Ascending aorta (tissue), 2 donors: ENCODE results near the gene LIPE. TPM values are rescaled to one million over a fixed set of nuclear protein-coding genes. Genes with fewer than 3 reads are reported as not detected.

Source experiments
- DNase-seq, 2 donors: peaks; one replicate each; pipeline ENCODE4 v3.0.0-alpha.2; 2019; ENCODE audit warnings: low spot score in 2 of 2
- H3K27ac ChIP-seq, 2 donors: fragments of 200-600 bp; sonication (generic); one replicate each; pipeline ENCODE4 v1.5.1; 2016 to 2017; ENCODE audit warnings: mild to moderate bottlenecking in 1 of 2
- H3K27me3 ChIP-seq: fragments of 200-600 bp; sonication (generic); one replicate; pipeline ENCODE4 v1.5.1; 2017
- H3K36me3 ChIP-seq, 2 donors: fragments of 200-600 bp; sonication (generic); one replicate each; pipeline ENCODE4 v1.5.1; 2016
- H3K4me1 ChIP-seq, 2 donors: fragments of 200-600 bp; sonication (generic); one replicate each; pipeline ENCODE4 v1.5.1; 2016 to 2017; ENCODE audit warnings: mild to moderate bottlenecking in 1 of 2
- H3K4me3 ChIP-seq, 2 donors: fragments of 200-600 bp; sonication (generic); one replicate each; pipeline ENCODE4 v1.5.1; 2016 to 2017; ENCODE audit warnings: mild to moderate bottlenecking in 1 of 2
- H3K9me3 ChIP-seq, 2 donors: fragments of 200-600 bp; sonication (generic); one replicate each; pipeline ENCODE4 v1.5.1; 2016
- CTCF ChIP-seq, 3 experiments: fragments of 200-600 bp in 2 of 3; fragments of 450-650 bp in 1 of 3; sonication (generic) in 2 of 3; IDR thresholded peaks; one replicate each; pipeline ENCODE4 v1.5.1; 2016 to 2019; ENCODE audit warnings: antibody characterized with exemption in 3 of 3, mild to moderate bottlenecking in 1 of 3, moderate library complexity in 1 of 3
- intact Hi-C: fragments of 100-400 bp; cut with DNase I; formaldehyde crosslinking; loops from one replicate; pipeline ENCODE4 v1.15.1; 2023
- total RNA-seq: library from RNA; depleted of rRNA; stranded (reverse); fragments of >200 nt; gene quantifications from one replicate; pipeline ENCODE4 v1.1.0, GENCODE V29; 2016

Gene LIPE
- total RNA-seq, 1 donor from 2014 or later: 102 TPM

DNA sequence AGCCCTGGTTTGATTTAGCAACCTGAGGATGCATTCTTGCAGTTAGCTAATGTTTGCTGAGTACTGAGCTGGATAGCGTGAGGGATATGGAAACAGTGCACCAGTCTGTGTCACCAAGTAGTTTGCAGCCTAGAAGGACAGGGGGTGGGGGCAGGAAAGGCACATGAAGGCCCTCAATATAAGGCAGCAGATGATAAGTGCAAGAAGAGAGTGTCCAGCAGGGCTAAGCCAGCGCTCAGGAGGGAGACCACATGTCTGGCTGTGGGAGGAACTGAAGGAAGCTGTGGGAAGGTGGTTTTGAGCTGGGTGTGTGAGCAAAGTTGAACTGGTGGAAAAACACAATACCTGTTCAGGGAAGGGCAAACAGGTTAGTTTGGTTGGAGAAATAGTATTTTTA, 13.9 kb upstream of the LIPE start:
- Histone ChIP-seq H3K9me3 (no peaks in the 10 kb centered on the region), H3K27ac (no peak overlapping the region), H3K27me3 (no peaks in the 10 kb centered on the region), H3K36me3 (no peaks in the 10 kb centered on the region), H3K4me1 (no peaks in the 10 kb centered on the region), H3K4me3 (no peak overlapping the region)
- no peak for TF ChIP-seq CTCF (IDR thresholded peaks at IDR 0.05)
- DNase-seq: no peak
- intact Hi-C loops: no loop called here

GRCh38 chr19:42440357-42441048, 13.3 kb upstream of the LIPE start:
- Histone ChIP-seq H3K27me3 (no peaks in the 10 kb centered on the region), H3K27ac (no peak overlapping the region), H3K9me3 (no peaks in the 10 kb centered on the region), H3K36me3 (no peaks in the 10 kb centered on the region), H3K4me1 (no peaks in the 10 kb centered on the region), H3K4me3 (no peak overlapping the region)
- TF ChIP-seq CTCF (IDR thresholded peaks at IDR 0.05): peak; percentile 39 to 85 (median 75)
- intact Hi-C loops: no loop called here
- DNase-seq: peak in 1 of 2 donors; percentile 84

GRCh38 chr19:42436006-42436405, 8.8 kb upstream of the LIPE start:
- intact Hi-C loops: loop anchor here (10.0 kb wide), 1 partner anchor 301 kb away; the partner anchor contains the start of gene POU2F2
- Histone ChIP-seq H3K4me1 (no peaks in the 10 kb centered on the region), H3K27me3 (no peaks in the 10 kb centered on the region), H3K9me3 (no peaks in the 10 kb centered on the region), H3K36me3 (no peaks in the 10 kb centered on the region), H3K27ac (no peak overlapping the region), H3K4me3 (no peak overlapping the region)
- DNase-seq: no peak
- no peak for TF ChIP-seq CTCF (IDR thresholded peaks at IDR 0.05)

- H3K4me1 ChIP-seq: no peaks in the 10 kb centered on the region
- no peak overlapping the region for H3K4me3 ChIP-seq
- H3K9me3 ChIP-seq: no peaks in the 10 kb centered on the region
- no peak overlapping the region for H3K27ac ChIP-seq
- no peak for DNase-seq
- intact Hi-C loops: loop anchor here (10.0 kb wide), 1 partner anchor 301 kb away; the partner anchor contains the start of gene POU2F2
- no peaks in the 10 kb centered on the region for H3K27me3 ChIP-seq
- TF ChIP-seq CTCF (IDR thresholded peaks at IDR 0.05): no peak
- H3K36me3 ChIP-seq: no peaks in the 10 kb centered on the region
Observed at GRCh38 chr19:42435316-42435715, 8.1 kb upstream of the LIPE start.

DNA sequence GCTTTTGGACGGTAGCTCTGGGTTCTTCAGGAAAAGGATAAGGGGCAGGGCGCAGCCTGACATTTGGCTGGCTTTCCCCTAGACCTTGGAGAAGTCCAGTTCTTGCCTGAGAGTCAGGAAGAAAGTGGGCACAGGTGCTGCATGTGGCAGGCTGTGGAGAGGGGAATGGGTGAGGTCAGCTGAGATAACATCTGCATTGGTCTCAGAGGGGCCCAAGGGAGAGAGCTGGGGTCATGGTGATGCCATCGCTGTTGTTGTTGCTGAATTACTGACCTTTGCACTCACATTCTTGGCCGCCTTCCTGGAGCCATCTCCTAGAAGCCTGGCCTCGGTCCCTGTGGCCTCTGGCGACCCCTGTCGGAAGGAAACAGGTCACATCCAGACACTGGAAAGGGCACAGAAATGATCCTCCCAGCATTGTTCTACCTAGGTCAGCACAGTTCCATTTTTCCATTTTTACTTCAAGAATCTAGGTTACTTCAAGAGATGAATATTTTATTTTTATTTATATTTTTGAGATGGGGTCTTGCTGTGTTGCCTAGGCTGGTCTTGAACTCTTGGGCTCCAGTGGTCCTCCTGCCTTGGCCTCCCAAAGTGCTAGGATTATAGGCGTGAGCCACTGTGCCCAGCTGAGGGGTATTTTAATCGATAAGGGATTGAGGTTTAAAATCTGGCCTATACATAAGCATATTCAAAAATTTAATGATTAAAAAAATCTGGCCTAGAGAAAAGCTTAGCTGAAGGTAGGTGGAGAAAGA, 6.5 kb upstream of the LIPE start:
- H3K4me1 ChIP-seq: no peaks in the 10 kb centered on the region
- DNase-seq: peak in 1 of 2 donors; percentile 80
- intact Hi-C loops: loop anchor here (10.0 kb wide), 1 partner anchor 299 kb away; the partner anchor contains the start of gene POU2F2

More for the DNA sequence above, 6.5 kb upstream of the LIPE start:
- H3K27ac ChIP-seq: no peak overlapping the region
- no peaks in the 10 kb centered on the region for H3K9me3 ChIP-seq
- peak; percentile 6 to 31 (median 25) for TF ChIP-seq CTCF (IDR thresholded peaks at IDR 0.05)
- no peaks in the 10 kb centered on the region for H3K36me3 ChIP-seq
- H3K27me3 ChIP-seq: no peaks in the 10 kb centered on the region
- no peak overlapping the region for H3K4me3 ChIP-seq
